Stimulated activated CD4-positive, alpha-beta T cell treated with anti-CD3 and anti-CD28 coated beads, Interleukin-4, amount 100 ng/mL, for 1 hour (primary cell): ENCODE results near the gene SUMO1.
A peak's percentile ranks its signal among the peaks of the same experiment; 100 is the strongest.

ENCODE experiments used
- DNase-seq: peaks from one replicate; pipeline ENCODE4 v3.0.0-alpha.2; 2020

The SUMO1 gene

DNA sequence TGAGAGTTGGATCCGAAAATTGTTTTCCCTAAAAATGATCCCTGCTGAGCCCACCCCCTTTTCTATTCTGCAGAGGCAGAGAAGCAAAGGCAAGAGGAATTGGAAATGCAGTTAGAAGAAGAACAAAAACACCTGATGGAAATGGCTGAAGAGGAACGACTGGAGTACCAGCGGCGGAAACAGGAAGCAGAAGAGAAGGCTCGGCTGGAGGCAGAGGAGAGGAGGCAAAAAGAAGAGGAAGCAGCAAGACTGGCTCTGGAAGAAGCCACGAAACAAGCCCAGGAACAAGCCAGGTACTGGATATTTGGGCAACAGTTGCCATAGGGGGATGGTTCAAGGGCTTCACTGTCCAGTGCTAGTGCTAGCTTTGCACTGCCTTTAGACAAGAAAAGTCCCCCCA is 41.7 kb downstream of the SUMO1 start:
- DNase-seq = no peak

DNA sequence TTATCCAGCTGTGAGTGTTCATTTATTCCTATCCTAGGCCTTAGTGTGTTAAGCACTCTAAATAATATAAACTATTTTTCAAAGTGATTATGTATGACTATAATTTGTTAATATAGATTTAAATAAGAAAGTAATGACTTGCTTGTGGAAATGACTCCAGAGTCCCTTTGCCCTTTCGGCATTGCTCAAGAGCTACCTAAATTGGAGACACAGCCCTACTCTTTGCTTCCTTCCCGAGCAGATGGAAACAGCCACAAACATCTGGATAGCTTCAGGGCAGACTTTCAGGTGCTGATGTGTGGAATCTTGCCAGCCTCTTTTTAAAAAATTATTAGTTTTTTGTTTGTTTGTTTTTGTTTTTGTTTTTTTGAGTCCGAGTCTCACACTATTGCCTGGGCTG is 44.0 kb downstream of the SUMO1 start:
- no peak for DNase-seq

DNA sequence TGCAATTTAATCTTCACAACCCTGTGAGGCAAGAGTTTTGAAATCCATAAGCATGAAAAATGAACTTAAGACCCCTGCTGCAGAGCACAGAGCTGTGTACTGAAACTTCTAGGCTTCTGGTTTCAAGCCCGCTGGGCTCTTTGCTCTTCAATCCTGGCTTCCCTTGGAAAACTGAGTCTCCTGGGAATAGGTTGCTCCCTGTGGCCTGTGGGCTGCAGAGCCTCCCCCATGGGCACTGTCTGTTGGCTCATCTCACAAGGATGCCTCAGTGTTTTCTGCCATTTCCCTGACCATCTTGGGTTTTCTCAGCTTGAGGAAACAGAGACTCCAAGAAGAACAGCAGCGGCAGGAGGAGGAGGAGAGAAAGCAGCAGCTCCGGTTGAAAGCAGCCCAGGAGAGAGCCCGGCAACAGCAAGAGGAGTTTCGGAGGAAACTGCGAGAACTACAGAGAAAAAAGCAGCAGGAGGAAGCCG is 44.5 kb downstream of the SUMO1 start:
- DNase-seq = no peak

DNA sequence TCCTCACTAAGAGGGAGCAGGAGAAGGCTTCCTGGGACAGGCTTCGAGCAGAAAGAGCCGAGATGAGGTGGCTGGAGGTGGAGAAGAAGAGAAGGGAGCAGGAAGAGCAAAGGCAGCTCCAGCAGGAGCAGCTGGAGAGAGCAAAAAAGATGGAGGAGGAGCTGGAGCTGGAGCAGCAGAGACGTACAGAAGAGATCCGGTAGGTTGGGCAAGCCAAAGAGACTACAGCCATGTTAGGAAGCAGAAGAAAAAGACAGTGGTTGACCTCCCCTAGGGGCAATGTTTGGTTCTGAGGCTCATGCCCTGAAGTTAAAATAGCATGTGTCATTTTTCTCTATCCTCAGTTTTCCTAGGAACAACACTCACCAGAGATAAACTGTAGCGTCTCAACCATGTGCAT is 45.1 kb downstream of the SUMO1 start:
- DNase-seq = no peak

DNA sequence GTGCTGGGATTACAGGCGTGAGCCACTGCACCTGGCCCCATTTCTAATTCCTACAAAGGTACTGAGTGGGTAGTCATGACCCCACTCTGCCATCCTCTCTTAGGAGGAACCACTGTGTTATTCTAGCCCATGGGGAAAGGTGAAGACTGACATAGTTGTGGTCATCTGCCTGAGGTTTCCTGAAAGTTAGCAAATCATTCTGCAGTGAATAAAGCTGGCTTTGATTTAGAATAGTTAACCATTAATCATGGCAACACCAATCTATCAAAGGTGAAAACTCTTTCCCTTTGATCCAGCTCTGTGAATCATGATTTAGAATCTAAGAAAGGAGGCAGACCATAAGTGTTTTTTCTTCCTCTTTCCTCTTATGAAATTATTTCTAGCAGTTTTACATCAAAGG is 50.8 kb downstream of the SUMO1 start:
- DNase-seq = no peak

DNA sequence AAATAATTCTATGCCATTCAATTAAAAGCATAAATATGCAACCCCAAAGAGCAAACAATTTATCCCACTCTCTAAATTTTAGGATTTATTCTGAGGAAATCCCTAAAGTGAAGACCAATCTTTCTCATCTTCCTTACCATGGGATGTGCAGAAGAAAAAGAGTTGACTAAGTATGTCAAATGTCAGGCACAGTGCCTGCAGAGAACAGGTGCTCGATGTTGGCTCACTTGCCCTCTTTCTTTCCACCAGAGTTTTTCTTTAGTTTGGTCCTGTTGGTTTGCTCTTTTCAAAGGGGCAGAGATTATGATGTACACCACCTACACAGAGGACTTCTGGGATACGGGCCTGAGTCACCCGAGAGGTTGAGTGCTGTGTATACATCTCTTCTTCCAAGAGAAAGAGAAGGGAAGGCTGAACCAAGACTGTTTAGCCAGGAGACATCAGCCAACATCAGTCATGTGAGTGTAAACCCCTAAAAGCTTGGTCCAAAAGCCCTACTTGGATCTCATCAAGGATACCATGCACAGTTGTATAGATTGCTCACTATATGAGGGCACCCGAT is 51.7 kb downstream of the SUMO1 start:
- no peak for DNase-seq

DNA sequence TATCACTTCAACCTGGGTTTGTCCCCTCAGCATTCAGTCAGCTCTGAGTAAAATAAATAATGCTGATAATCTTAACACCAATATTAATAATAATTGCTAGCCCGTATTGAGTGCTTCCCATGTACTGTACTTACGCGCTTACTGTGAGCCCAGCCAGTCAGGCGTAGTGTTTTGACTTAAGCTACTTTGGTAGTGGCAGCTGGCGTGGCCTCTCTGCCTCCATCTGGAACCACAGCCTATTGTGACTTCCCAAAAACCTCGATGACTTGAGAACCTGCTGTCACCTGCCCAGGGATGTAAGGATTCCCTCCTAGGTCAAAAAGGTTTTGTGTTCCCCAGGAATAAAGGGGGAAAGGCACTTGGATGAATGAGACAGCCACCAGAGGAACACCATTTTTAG is 53.2 kb downstream of the SUMO1 start:
- DNase-seq = no peak

DNA sequence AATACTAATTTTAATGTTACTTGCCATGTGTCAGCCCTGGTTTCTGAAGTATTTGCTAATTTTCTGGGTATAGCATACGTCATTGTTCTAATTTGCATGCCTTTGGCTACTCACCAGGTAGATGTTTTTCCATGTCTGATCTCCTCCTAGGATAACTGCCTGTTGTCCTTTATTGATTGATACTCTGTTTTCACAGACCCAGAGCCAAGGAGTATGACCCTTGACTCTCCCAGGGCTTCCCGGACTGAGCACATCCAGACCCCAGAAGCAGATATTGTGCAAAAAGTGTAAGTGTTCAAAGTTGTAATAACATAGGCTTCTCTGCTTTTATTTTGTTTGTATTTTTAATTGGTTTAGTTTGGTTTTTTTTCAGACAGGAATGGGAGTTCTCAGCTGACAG is 53.8 kb downstream of the SUMO1 start:
- no peak for DNase-seq

DNA sequence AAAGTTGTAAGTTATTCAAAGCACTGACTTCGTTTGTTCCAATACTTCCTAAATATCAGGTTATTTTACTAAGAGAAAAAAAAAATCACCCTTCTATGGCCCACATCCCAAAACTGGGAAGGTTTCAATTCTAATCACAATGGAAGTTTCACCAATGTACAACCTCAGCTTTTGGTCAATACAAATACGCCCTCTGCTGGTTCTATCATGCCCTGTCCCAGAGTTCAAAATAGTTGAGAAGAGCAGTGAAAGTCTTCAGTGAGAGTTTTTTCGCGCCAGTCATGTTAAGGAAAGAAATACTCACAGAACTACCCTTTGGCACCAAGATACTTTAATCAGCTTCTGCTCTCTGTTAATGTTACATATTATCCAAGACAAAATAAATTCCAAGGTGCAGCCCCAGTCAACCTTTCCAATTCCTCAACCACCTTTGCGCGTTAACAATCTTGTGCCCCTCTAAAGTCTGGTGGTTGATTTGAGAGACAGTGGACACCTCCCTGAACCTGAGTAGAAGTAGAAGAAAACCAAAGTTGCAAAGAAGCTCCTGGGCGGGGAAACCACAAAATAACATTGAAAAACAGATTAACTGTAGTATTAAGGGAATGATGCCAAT is 59.9 kb downstream of the SUMO1 start:
- peak; percentile 22 for DNase-seq

DNA sequence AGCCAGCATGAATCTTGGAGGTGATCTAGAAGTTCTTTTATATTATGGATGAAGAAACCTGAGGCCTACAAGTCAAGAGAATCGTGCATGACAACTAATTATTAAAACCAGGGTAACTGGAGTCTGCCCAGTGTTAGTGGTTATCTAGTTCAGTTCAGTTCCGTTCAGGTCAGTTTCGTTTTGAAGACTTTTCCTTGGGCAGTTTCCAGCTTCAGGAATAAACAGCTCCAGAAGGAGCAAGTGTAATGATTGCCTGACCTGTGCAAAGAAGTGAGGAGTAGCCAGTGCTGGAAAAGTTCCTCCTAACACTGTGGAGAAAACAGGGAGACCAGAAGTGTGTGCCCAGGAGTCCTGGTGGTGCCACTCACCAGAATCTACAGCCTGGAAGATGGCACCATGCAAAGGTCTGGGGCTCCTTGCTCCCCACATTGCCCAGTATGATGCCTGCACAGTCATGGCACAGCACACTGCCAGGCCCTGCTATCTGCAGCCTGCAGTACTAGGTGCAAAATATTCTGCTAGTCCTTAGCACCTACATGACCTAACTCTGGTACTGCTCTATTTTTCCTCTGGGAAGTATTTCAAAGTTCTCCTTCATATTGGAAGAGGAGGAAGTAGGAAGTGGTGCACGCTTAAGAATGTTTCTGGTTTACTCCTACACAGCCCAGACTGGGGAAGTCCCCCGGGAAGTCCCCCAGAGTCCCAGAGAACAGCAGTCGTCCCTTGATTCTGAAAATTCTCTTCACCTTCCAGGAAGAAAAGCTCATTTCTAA is 65.8 kb downstream of the SUMO1 start:
- DNase-seq = peak; percentile 29

DNA sequence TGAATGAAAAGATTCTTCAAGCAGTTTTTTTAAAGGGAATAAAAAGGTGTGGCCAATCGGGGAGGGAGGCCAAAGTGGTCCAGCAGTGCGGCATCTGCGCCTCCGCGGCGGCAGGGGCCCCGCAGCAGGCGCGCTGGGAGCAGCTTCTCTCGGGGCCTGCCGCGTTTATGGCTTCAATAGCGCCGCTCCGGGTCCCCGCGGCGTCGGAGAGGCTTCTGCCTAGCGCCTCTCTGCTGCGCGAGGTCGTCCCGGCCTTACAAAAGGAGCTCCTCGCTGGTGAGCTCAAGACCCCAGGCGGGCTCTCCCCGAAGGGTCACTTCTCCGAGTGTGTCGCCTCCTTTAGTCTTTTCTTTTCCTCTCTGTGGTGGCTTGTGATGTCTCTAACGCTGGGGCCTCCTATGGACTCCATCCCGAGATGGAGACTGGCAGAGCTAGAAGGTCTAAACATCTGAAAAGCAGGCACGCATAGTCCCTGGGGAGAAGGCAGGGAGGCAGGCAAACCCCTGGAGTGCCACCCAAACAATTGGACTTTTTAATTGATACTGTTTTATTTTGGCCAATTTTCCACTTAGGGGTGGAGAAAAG is 67.1 kb downstream of the SUMO1 start:
- peak; percentile 11 for DNase-seq

DNA sequence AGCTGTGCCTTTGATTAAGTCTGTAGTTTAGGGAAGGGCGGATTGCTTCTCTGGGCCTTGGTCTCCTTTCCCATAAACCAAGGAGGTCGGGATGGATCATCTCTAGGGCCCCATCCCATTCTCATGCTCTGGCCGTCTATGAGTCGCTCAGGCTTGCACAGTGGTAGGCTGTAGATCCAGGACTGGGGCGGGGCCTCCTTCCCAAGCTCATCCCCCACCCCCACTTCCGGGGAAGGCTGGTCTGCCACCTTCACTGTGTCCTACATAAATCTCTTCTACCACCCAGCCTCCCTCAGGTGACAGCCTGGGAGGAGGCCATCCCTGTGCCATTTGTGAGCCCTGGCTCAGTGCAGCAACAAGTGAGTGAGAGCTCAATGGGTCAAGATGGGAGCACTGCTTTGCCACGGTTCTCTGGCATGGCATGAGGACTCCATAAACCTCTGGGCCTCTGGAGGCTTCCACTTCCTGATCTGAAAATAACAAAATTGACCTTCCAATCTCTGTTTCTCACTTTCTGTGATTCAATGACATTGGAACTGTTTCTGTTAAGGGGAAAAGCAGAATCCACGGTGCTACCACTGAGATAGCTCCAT is 68.5 kb downstream of the SUMO1 start:
- DNase-seq = no peak

DNA sequence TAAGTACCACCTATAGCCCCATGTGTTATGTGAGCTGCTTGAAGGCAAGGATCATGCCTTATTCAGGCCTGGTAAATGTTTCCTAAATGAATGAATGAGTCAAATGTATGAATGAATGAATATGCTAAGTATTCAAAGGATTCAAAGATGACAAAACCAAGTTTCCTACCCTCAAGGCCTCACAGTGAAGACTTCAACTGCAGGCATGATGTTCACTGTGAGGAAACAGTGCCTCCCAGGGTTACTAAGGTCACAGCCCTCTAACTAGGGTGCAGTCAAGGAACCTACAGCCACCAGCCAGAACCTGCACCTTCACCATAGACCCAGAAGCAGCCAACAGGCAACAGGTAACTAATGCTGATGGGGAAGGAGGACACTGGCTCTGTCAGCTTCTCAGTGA is 69.3 kb downstream of the SUMO1 start:
- no peak for DNase-seq

DNA sequence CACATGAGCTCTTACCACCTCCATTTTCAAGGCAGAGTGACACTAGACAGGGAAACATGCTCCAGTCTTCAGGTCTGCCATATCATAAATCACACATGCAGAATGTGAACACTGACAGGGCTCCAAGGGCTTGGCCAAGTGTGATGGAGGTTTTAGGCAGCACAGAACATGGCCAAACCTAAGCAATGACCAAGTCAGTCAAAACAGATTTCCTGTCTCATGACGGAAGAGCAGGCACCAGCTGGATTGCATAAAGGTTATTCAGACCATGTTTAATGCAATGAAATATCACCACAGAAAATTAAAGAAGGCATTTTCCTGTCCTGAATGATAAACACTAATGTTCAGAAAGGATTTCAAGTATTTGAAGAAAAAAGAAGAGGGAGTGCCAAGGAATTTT is 72.5 kb downstream of the SUMO1 start:
- no peak for DNase-seq

DNA sequence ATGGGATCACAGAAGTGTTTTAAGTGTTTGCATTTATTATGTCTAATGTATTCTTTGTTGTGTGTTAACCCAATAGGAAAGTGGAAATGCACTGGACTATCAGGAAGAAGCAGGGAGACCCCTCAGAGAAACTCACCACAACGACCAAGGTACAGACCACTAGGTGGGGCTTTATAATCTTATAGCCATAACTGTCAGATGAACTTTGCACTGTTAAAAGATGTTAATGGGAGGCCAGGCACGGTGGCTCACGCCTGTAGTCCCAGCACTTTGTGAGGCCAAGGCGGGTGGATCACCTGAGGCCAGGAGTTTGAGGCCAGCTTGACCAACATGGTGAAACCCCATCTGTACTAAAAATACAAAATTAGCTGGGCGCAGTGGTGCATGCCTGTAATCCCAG is 73.2 kb downstream of the SUMO1 start:
- DNase-seq = no peak

DNA sequence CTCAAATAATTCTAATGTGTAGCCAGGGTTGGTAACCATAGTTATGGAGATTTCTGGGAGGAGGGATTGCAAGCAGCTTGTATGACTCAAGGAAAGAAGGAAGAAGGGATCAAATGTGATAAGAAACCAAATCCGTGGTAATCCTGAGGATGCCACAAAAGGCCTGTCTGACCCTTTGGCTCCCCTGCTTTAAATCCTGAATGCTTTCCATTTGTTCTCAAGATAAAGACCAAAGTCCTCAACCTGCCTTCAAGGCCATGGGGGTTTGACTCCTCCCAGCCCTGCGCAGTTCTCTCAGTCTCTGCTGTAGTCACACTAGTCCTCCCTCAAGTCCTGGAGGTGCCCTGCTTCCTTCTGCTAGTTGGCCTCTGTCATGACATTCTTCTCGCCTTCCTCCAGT is 74.0 kb downstream of the SUMO1 start:
- no peak for DNase-seq

DNA sequence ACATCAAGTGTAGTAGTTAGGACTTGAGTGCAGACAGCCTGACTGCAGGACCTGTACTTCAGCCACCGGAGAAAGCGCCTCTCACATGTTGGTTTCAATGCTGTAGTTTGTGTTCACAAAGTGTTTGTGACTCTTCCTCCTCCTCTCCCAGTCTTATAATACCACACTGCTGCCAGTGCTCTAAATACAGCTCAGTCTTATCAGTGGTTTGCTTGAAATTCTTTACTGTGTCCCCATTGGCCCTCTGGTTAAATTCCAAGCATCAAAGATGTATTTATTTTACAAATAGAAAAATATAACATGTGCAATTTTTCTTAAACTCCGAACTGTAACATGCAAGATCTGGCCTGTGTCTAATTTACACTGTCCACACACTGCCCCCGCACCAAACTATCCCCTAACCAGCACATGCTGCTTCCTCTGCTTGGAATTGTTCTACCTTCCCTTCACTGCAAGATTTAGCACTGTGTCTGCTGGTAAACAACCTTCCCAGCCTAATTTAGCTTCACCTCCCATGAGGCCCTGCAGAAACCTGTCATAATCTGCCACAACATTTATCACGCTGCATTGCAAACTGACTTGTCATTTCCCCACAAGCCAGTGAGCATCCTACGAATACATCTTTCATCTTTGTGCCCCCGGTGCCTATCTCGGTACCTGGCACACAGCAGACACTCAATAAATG is 77.1 kb downstream of the SUMO1 start:
- DNase-seq = no peak

DNA sequence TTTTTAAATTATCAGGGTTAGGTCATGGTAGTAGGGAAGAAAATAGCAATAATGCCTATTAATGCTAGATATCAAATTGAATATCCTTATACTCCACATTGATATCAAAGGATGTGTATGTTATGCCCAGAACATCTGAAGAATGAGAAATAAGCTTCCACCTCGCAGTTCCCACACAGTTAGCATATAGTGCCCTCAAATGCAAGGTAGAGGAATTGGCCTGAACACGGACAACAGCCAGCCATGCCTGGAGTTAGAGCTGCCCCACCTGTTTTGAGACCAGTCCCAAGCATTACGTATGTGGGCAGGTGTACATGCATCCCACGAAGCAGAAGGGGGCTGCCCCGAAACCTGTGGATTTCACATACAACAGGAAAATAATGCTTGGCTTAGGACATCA is 79.6 kb downstream of the SUMO1 start:
- no peak for DNase-seq

DNA sequence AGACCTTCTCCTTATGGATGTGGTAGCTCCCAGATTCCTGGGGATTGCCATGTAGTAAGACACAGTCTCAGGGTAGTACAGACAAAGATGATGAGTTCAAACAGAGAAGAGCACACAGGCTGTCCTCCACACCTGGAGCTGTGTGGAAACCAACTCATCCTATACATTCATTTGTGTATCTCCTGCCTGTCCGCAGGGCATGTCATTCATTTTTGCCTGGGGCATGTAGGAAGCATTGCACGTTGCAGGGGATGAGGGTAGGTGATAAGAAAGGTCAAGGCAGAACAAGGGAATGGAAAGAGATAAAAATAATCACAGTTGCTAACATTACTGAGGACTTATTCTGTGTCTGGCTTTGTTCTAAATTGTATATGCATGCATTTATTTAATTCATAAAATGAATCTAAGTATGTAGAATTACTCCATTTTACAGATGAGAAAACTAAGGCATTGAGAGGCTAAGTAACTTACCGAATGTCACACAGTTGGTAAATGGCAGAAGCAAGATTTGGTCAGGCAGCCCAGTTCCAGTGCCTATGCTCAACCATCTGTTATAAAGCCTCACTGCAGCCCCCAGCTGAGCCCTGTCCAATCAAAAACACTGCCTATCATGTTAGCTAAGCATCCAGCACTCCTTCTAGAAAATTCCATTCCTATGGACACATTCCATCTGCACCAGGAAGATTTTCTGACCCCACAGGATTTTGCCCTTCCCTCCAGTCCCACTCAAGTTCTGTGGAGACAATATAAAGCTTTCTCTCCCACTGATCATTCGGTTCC is 81.0 kb downstream of the SUMO1 start:
- DNase-seq = no peak
